Stimulated activated CD4-positive, alpha-beta T cell treated with anti-CD3 and anti-CD28 coated beads, Interleukin-1b, Interleukin-23, amount 100 ng/mL, for 24 hours (primary cell): ENCODE results near the gene AFF3.

Experiments used
- DNase-seq, 4 experiments: peaks; one replicate each; pipeline ENCODE4 v3.0.0-alpha.2; 2020; ENCODE audit warnings: low read depth in 4 of 4, low spot score in 1 of 4

The AFF3 gene

DNA sequence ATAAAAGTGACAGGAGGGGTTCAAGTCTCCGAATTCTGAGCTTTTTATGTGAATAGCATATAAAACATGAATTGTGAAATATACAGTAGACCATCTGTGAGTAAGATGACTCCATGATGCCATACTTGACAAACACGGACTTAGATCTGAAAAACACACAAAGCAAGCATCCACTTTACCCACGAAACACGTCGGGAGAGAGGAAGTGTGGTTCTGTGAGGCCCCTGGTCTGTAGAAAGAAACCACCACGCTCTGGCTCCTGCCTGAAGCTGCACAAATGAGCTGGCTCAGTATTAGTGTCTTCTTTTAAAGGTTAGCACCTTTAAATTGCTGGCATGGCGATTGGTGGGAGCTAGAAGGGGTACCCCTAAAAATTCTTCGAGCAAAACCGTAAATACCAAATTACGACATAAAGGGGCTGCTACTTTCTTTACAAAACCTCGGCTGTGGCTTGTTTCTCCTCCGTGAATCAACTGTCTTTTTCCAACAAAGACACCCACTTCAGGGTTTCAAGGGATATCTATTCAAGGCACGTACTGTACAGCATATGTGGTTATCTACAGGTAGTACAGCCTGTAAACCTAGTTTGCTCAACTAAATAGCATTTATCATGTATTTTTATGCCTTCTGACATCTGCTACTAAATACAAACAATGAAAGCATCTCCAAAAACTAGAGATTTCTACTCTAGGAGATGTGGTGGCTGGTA, 70.9 kb downstream of the AFF3 start:
- DNase-seq: no peak

DNA sequence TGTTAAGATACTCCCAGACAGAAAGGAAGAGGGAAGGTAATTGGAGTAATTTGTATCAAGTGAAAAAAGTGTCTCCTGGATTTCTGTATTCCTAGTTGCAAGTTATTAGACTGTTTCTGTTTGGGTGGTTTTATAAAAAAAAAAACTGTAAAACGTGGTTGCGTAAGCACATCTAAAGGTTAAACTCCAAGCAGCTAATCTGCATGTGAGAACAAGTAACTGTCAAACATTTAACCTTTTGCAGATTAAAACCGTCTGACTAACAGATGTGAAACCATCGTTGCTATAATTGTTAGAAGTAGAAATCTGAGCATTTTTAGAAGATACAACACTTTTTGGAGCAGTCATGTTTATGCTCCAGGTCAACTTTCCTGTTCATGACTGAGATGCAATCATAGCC, 72.3 kb downstream of the AFF3 start:
- DNase-seq: no peak

DNA sequence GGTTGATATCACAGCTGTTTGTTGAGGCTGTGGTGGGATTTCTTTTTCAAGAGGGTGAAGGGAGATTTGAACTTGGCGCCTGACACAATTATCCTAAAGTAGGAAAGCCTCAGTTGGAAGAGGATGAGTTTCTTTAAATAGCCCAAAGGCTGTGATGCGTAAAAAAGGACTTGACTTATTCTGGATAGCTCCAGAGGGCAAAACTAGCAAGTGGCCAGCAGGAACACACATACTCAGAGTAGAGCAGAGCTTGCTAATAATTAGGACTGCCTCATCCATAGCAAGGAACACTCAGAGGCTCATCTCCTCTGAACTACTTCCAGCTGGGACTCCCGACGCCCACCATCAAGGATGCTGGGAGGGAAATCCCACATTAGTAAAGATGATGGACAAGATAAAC, 74.0 kb downstream of the AFF3 start:
- DNase-seq: no peak

GRCh38 chr2:100067784-100068183, 74.6 kb downstream of the AFF3 start:
- no peak for DNase-seq

- no peak for DNase-seq
Measured at GRCh38 chr2:100066856-100067255, 75.5 kb downstream of the AFF3 start.

- DNase-seq: no peak
Measured at GRCh38 chr2:100066246-100066645, 76.1 kb downstream of the AFF3 start.

DNA sequence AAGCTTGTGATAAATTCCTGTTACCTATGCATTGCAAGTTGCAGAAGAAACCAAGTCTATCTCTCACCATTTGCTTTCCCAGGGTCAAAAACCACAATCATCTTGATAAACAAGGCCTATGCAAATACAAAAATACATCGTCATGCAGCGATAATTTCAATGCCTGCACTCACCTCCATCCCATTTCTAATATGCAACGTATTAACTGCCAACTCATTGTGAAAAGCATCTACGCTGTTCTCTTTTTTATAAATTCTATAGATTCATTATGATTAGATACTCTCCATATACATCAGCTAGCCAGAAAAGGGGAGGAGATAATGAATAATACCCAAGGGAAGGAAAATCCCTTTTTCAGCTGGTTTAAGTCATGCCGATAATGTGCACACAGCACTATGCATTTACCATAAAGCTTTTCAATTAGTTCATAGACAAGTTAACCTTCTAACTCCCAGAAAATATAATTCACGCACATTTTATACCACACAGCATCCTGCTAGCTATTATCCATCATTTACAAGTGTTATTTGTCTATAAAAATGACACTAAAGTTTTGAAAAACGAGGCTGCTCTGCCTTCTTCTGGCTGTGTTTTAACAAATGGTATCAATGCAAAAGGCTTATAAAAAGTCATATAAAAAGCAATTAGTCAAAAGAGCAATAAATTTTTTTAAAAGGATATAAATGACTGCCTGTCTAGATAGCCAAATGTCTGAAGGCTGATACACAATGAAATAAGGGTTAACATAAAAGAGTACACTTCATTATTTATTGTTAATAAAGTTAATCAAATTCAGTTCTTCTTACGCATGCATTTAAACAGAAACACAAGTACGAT, 77.6 kb downstream of the AFF3 start:
- DNase-seq: no peak

GRCh38 chr2:100064165-100064564, 78.2 kb downstream of the AFF3 start:
- DNase-seq: no peak

DNA sequence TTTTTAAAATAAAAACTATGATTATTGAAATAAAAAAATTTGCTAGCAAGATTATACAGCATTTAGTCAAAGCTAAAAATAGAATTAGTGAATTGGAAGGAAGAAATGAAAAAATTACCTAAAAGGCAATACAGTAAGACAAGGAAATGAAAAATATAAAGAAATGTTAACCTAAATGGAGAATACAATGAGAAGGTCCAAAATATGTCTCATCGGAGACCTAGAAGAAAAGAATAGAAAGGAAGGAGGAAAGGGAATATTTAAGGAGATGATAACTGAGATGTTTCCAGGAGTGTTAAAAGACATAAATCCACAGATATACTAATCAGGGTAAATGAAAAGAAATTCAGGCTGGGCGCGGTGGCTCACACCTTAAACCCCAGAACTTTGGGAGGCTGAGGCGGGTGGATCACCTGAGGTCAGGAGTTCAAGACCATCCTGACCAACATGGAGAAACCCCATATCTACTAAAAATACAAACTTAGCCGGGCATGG, 78.9 kb downstream of the AFF3 start:
- no peak for DNase-seq

- DNase-seq: no peak
Measured at GRCh38 chr2:100062336-100062735, 80.1 kb downstream of the AFF3 start.

DNA sequence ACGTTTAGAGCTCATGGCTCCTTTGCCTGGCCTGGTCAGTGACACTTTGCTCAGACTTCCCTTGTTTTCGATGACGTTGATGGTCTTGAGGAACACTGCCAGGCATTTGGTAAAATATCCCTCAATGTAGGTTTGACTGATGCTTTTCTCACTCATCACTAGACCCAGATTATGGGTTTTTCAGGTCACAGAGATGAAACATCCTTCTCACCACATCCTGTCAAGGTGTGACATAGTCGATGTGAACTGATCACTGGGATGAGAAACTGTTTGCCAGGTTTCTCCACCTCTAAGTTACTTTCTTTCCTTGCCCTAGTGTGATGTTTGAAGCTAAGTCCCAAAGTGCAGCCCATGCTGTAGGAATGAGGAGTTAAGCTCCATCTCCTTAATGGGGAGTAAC, 81.5 kb downstream of the AFF3 start:
- DNase-seq: no peak

GRCh38 chr2:100059638-100060037, 82.8 kb downstream of the AFF3 start:
- no peak for DNase-seq

DNA sequence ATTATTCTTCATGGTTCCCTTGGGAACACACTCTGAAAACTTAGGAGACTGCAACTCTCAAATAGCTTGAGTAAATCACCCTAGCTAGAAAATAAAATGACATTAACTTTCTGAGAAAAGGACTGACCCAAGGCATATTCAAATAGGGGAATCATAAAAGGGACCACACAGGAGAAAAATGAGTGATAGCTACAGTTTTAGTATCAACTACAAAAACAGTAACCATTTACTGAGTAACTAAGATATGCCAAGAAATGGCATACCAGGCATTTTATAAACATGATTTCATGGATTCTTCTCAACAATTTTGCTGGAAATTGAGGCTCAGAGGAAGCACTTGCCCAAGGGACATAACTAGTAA, 84.5 kb downstream of the AFF3 start:
- DNase-seq: no peak

GRCh38 chr2:100054426-100054825, 88.0 kb downstream of the AFF3 start:
- no peak for DNase-seq

GRCh38 chr2:100053087-100053885, 89.1 kb downstream of the AFF3 start:
- no peak for DNase-seq

DNA sequence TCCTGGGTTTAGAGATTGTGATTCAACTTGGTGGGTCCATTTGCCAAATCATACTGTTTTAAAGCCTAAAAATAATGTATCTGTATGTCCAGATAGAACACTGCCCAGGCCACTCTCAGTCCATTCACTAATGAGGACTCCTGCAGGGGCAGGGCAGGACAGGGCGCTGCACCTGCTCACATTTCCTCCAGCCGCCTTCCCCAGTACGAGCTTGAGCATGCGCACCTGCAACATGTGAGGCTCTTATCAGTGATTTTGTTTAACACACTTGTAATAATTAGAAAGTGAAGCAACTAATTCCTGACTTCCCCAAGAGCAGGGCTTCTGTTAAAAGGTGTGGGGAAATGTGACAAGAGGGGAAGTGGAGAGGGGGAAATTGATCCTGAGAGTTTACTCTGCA, 89.7 kb downstream of the AFF3 start:
- DNase-seq: no peak

DNA sequence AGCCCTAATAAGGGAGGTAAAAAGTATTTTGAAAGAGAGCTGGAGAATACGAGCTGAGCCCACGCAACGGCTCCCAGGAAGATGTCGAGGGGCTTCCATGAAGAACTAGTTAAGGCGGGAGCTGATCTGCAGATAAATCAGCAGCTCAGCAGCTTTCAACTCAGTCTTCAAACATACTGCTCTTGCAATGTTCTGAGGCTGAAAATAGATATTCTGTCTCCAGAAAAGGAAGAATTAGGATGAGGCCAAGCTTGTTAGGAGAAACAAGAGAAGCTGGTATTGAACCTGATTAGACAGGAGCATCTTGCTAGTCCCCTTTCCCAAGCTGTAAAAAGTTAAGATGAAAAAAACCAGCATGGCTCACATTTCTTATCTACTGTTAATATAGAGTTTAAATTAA, 91.1 kb downstream of the AFF3 start:
- DNase-seq: no peak

DNA sequence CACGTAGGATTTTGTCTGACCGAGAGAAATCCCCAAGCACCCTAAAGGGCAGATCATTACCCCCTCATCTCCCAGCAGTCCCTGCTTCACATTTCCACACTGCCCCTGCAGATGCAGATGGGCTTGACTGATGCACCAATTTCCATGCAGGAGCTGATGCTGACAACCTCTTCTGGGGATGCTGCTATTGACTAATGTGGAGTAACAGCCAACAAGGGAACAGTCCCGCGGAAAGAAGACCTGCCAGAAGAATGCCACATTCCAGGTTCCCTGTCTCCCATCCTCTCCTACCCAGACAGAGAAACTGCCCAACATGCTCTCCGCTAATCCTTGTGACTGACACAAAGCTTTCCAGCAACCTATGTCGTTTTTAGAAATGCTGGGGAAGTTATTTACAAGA, 91.7 kb downstream of the AFF3 start:
- DNase-seq: no peak

GRCh38 chr2:100046961-100047947, 95.1 kb downstream of the AFF3 start:
- no peak for DNase-seq

GRCh38 chr2:100045000-100045399, 97.4 kb downstream of the AFF3 start:
- DNase-seq: no peak

DNA sequence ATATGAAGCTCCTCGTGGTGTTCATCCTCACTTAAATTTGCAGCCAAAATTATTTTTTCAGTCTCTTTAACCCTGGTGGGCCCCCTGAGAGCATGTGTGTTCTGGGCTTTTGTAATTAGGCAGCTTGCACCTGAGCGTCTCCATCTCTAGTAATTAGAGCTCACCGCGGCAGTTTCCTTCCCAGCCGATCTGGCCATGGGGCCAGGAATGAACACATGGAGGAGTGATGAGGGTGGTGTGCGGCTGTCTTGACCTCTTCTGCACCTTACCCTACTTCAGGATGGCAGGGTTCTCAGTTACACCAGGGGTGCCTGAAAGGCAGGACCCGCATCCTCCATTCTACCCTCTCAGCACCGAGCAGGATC, 98.5 kb downstream of the AFF3 start:
- DNase-seq: no peak
